ENCODE results near the gene KDM4C.

Gene KDM4C

DNA sequence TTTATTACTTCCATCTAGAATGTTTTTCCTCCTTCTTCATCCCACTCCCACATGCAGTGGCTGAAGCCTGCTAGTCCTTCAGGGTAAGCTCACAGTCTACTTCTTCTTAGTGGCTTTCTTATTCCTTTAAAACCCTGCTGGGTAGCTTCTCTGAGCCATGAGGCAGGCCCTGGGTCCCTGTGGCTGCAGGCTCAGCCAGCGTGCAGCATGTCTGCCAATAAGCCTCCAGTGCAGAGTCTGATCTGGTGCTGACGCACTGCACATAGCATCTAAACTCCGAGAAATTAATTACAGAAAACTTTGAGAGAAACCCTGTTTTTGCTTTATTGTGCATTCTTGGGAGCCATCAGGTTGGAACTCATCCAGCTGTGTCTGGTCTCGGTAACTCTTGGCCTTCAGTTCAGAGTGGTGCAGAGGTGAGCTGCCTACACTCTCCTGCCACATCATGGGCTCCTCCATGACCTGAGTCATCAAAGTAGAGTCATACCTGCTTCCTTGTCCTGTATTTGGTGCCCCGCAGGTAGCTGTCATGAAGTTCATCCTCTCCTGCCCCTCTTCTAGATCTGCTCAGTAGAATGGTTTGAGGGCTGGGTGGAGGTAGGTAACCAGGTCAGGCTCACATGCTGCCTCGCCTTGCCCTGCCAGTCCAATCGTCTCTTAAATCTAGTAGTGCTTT lies 339.4 kb downstream of the KDM4C start:
- H3K4me3 ChIP-seq (ENCODE audit: low read depth, low read length), result no peak overlapping the region
- TF ChIP-seq, protein P1, sequence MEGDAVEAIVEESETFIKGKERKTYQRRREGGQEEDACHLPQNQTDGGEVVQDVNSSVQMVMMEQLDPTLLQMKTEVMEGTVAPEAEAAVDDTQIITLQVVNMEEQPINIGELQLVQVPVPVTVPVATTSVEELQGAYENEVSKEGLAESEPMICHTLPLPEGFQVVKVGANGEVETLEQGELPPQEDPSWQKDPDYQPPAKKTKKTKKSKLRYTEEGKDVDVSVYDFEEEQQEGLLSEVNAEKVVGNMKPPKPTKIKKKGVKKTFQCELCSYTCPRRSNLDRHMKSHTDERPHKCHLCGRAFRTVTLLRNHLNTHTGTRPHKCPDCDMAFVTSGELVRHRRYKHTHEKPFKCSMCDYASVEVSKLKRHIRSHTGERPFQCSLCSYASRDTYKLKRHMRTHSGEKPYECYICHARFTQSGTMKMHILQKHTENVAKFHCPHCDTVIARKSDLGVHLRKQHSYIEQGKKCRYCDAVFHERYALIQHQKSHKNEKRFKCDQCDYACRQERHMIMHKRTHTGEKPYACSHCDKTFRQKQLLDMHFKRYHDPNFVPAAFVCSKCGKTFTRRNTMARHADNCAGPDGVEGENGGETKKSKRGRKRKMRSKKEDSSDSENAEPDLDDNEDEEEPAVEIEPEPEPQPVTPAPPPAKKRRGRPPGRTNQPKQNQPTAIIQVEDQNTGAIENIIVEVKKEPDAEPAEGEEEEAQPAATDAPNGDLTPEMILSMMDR (IDR thresholded peaks at IDR 0.05; ENCODE audit: insufficient read depth, low read length, missing control alignments), result no peak
- ChIA-PET CTCF (interaction anchor here (3.3 kb wide), 1 partner anchor 8 kb away, joined by 12 read pairs; no protein-coding TSS in a partner anchor), POLR2A (no interaction called here)
- DNase-seq (ENCODE audit: low read depth, low spot score), result no peak

DNA sequence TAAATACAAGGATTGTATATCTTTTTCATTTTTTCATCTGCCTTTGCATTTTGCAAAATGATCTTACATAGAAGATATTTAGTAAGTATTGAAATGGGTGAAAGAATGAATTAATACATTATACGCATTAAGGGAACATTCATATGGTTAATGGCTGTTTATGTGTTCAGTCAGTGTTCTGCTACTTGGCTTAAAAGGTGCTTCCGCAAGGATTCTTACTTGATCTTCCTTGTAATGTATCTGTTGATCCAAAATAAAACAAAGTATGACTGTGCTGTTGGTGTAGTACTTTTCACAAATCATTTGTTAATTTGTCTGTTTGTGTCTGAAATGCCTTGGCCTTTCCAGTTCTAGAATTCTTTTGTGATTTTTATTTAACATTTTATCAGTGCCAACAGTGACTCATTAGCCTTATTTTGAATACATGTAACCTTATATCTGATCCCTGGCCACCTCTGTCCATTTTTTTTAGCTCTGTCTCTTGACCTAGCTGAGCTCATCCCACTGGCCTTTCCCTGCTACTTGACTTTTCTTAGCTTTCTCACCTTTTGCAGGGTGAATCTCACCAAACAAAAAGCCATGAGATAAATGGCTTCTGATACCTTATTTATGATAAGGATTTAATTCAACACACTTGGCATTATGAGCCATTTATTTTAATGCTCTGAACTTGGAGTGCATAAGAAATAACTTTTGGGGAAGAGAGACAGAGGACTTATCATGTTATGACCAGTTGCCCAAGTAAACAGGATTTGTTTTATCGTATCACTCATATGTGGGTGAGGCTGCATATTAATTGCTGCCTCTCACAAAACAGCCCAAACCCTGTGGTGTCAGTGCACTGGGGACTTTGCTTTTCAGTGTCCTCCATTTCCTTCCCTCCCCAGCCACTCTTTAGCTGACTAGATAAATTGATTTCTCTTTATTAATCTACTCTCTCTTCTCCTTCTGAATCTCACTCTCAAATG lies 340.3 kb downstream of the KDM4C start:
- CTCF ChIA-PET, result interaction anchor here (3.3 kb wide), 1 partner anchor 7 kb away, joined by 12 read pairs; no protein-coding TSS in a partner anchor
- TF ChIP-seq, protein P1 (IDR thresholded peaks at IDR 0.05; ENCODE audit: insufficient read depth, low read length, missing control alignments), result no peak
- no peak for DNase-seq (ENCODE audit: low read depth, low spot score)
- H3K4me3 ChIP-seq (ENCODE audit: low read depth, low read length), result no peak overlapping the region
- POLR2A ChIA-PET, result no interaction called here

DNA sequence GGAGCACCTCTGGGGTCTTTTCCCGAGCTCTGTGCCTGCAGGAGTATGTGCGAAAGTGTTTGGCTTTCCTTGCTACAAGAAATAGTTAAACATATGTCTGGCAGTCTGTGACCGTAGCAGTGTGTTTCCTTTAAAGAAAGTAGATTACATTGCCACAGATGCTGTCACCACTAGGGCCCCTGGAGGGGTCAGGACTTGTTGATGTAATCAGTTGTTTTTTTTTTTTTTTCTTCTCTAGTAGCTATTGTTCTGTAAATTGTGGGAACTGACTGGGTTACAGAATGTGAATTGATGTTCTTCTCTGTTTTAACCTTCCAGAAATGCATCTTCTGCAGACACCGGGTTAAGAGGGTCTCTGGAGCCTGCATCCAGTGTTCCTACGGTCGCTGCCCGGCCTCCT lies 345.6 kb downstream of the KDM4C start:
- POLR2A ChIA-PET, result no interaction called here
- no peak for DNase-seq (ENCODE audit: low read depth, low spot score)
- no peak overlapping the region for H3K4me3 ChIP-seq (ENCODE audit: low read depth, low read length)
- CTCF ChIA-PET, result no interaction called here
- TF ChIP-seq, protein P1 (IDR thresholded peaks at IDR 0.05; ENCODE audit: insufficient read depth, low read length, missing control alignments), result no peak

DNA sequence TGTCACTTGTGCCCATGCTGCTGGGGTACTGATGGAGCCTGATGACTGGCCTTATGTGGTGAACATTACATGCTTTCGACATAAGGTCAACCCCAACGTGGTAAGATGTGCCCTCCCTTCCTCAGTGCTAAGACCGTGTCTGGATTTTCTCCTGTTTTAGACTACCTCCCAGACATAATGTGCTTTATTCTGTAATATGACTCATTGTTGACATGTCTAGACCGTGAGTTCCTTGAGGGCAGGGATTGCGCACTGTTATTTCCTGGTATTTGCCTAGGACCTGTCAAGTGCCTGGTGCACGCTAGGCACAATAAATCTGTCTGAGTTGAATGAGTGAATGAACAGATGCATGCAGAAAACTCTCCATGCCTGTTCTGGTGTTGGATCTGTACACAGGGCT lies 346.0 kb downstream of the KDM4C start:
- H3K4me3 ChIP-seq (ENCODE audit: low read depth, low read length), result no peak overlapping the region
- DNase-seq (ENCODE audit: low read depth, low spot score), result no peak
- TF ChIP-seq, protein P1 (IDR thresholded peaks at IDR 0.05; ENCODE audit: insufficient read depth, low read length, missing control alignments), result no peak
- ChIA-PET CTCF (interaction anchor here (2.8 kb wide), 1 partner anchor 8 kb away, joined by 12 read pairs; no protein-coding TSS in a partner anchor), POLR2A (no interaction called here)

DNA sequence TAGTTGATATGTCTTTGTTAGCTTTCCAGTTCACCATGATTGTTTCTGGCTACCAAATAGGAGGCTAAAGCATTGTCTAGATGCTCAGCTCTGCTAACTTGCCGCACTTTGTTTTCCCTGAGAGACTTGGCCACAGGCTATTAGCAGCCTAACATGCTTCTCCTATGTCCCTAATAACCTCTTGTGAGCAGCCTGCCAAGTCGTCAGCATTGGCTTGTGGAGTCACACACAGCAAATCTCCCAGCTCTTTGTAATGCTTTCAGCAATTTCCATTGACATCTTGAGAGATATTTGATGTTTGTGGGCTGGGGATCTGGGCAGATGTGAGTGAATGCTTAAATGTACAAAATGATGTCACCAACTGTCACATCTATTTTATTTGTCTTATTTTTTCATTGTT lies 346.9 kb downstream of the KDM4C start:
- POLR2A ChIA-PET, result no interaction called here
- no peak overlapping the region for H3K4me3 ChIP-seq (ENCODE audit: low read depth, low read length)
- no peak for DNase-seq (ENCODE audit: low read depth, low spot score)
- TF ChIP-seq, protein P1 (IDR thresholded peaks at IDR 0.05; ENCODE audit: insufficient read depth, low read length, missing control alignments), result no peak
- CTCF ChIA-PET, result interaction anchor here (2.8 kb wide), 1 partner anchor 9 kb away, joined by 12 read pairs; no protein-coding TSS in a partner anchor

DNA sequence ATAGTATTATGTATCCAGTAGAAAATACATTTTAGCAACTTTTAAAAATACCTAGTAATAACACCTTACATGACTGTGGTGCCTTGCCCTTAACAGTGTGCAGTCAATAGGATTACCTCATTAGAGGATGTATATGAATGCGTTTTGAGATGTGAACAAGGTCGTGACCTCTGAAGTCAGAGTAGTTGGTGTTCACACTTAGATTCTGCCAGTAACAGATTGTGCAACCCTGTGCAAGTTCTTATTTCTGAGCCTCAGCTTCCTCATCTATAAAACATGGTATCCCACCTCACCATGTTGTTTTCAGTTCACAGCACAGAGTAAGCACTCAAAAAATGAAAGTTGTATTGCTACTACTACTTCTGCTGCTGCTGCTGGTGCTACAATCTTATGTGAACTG lies 347.3 kb downstream of the KDM4C start:
- TF ChIP-seq, protein P1 (IDR thresholded peaks at IDR 0.05; ENCODE audit: insufficient read depth, low read length, missing control alignments), result no peak
- no peak overlapping the region for H3K4me3 ChIP-seq (ENCODE audit: low read depth, low read length)
- POLR2A ChIA-PET, result no interaction called here
- no peak for DNase-seq (ENCODE audit: low read depth, low spot score)
- CTCF ChIA-PET, result interaction anchor here (1.0 to 2.8 kb wide), 2 partner anchors 9 to 42 kb away, joined by 3 to 12 read pairs; no protein-coding TSS in a partner anchor

Measured in AG04449 (cell line).